ENCODE measurements around the gene DRD4.
A peak's percentile ranks its signal among the peaks of the same experiment; 100 is the strongest.

DRD4 gene

DNA sequence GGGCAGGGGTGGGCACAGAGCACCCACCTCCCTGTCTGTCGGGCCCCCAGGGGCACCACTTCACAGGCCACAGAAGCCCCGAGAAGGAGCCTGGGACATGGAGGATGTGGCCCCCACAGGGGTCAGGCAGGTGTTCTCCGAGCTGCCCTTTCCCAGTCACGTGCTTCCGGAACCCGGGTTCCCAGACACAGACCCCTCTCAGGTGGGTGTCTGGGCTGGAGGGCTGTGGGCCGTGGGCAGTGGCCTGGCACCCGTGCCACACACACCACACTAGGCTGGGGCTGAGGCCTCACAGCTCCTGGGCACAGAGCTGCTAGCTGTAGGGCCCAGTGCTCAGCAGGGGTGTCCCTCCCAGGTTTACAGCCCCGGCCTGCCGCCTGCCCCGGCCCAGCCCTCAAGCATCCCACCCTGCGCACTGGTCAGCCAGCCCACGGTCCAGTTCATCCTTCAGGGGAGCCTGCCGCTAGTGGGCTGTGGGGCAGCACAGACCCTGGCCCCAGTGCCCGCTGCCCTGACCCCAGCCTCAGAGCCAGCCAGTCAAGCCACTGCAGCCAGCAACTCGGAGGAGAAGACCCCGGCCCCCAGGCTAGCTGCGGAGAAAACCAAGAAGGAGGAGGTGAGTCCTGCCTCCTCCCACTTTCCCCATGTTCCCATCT, 26.8 kb upstream of the DRD4 start:
- DNase-seq = no peak

DNA sequence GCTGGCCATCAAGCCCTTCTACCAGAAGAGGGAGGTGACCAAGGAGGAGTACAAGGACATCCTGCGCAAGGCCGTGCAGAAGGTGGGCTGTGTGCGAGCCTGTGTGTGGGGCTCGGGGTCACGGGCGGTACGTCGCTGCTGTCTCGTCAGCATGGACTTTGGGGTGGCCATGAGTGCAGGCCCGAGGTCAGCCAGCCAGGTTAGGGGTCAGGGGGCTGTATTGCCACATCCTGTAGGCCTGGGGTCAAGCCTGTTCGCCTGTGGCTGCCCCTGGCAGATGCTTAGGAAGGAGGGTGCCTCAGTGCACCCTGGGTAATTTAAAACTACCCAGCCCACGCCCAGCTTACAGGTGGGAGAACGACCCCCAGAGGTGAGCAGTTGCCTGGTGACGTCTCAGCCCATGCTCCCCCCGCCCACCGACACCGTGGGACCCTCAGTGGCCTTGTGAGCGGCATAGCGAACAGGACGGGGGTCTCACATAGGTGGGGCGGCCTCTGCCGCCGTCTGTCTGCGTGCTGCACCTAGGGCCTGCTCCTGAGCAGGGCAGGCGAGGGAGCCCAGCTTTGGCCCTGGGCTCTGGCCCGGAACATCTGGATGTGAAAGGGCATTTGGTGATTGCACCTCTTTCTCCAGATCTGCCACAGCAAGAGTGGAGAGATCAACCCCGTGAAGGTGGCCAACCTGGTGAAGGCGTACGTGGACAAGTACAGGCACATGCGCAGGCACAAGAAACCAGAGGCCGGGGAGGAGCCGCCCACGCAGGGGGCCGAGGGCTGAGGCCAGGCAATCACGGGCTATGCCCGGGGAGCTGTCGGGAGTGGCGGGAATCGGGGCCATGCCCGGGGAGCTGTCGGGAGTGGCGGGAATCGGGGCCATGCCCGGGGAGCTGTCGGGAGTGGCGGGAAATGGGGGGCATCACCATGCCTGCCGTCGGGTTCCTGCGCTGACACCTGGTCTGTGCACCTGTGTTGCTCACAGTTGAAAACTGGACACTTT, 25.8 kb upstream of the DRD4 start:
- DNase-seq = no peak

DNA sequence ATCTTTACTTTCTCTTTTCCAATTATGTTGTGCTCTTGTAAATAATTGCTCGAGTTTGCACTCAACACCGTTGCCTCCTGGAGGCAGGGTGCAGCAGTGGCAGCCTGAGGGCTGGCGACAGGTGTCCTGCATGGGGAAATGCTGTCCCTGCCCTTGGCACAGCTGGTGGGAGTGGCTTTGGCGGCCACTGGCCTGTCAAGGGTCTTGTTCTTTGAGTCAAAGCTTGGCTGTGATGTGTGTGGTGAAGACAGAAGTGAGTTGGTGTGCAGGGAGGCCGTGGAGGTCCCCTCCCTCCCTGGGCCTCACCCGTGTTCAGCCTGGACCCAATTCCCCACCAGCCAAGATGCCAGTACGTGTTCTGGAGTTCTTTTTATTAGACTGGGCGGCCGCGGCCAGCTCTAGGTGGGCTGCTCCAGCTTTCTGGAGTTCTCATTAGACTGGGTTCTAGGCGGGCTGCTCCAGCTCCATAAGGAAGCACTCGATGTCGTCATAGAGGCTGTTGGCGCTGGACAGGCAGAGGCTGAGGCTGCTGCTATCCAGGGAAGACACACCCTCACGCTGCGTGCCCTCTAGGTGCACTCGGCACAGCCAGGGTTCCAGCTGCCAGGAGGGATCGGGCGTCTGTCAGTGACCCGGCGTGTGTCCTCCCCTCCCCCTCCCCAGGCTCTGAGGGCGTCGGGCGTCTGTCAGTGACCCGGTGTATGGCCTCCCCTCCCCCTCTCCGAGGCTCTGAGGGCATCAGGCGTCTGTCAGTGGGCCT, 24.7 kb upstream of the DRD4 start:
- peak; percentile 40 for DNase-seq

DNA sequence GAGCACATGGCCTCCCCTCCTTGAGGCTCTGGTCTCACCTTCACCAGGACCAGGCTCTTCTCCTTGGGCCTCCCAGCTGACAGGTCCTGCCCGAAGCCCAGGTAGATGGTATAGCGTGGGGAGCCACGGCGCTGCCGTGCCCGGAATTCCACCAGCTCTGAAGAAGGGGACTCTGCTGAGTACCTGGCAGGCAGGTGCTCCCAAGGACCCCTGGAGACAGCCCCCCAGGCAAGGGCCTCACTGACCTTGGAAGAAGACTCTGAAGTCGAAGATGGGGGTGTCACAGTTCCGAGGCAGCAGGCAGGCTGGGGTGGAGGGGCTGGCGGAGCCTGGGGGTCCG, 24.1 kb upstream of the DRD4 start:
- DNase-seq = no peak

DNA sequence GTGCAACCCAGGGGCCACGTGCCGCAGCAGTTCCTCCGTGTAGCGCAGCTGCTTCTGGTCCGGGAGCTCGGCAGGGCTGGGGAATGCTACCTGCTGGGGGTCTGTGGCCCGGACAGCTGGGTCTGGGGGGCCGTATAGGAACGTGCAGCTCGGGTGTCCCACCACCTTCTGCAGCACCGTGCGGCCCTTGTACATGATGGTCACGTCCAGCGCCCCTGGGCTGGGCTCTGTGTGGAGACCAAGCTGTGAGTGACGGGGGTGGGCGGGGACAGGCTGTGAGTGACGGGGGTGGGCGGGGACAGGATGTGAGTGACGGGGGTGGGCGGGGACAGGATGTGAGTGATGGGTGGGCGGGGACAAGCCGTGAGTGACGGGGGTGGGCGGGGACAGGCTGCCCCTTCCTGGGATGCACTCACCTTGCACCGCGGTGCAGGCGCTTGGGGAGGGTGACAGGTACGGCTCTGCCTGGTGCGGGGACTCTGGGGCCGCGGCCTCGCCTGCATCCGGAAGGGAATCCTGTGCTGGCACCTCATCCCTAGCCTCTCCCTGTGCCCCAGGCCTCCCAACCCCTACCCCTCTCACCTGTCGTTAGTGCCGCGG, 23.6 kb upstream of the DRD4 start:
- peak; percentile 65 for DNase-seq

DNA sequence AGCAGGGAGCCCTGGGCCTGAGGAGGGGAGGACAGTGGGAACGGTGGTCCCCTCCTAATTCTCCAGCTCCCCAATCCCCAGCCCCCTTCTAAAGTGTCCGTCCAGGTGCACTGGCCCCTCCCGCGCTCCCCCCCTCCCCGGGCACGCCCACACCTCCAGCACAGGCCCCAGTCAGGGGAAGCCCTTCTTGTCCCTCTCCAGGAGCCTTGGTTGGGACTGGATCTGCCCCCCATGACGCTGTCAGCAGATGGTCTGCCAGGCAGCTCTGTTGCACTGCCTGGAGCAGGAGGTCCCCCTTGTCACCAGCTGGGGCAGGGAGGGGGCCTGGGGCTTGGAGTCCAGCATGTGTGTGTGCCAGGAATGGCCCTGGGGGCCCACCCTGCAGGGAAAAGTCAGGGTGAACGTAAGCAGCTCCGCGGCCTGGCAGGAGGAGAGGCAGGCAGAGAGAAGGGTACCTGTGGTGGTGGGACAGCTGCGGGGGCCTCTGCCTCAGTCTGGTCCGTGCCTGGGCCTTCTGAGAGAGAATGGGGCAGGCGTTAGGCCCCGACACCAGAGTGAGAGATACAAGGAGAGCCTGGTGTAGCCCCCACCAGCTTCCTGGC, 22.9 kb upstream of the DRD4 start:
- DNase-seq = no peak

DNA sequence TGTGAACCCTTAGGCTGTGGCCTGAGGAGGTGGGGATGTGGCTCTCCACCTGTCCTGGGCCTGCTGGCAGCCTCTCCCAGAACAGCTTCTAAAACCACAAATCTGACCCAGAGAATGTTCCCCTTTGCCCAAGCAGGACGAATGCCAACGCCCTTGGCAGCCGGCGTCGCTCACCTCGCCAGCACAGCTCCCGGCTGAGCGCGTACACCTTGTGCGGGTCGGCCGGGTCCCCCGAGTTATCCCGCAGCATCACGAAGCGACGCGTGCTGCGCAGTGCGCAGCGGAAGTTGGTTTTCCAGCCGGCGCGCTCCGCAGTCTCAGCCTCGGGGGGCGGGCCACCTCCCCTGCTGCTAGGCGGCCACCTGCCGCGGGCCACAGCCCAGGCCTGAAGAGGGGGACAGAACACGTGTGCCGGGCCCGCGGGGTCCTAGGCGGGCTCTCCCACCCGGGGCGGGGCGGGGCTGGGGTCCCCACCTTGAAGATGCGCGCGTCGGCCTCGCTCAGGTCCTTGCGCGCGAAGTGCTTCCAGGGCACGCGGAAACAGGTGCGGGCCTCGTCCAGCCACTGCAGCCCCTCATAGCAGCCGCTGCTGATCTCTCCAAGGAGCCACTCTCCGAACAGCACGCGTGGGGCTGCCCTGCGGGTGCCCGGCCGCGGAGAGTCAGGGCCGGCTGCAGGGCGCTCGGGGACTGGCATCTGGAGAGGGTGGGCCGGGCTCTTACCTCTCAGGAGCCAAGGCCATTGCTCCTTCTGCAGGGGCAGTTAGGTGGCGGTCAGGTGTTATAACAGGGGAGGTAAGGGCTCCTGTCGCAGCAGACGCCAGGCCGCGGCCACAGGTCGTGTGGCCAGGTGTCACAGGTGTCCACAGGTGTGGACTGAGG, 22.2 kb upstream of the DRD4 start:
- peak; percentile 23 for DNase-seq

DNA sequence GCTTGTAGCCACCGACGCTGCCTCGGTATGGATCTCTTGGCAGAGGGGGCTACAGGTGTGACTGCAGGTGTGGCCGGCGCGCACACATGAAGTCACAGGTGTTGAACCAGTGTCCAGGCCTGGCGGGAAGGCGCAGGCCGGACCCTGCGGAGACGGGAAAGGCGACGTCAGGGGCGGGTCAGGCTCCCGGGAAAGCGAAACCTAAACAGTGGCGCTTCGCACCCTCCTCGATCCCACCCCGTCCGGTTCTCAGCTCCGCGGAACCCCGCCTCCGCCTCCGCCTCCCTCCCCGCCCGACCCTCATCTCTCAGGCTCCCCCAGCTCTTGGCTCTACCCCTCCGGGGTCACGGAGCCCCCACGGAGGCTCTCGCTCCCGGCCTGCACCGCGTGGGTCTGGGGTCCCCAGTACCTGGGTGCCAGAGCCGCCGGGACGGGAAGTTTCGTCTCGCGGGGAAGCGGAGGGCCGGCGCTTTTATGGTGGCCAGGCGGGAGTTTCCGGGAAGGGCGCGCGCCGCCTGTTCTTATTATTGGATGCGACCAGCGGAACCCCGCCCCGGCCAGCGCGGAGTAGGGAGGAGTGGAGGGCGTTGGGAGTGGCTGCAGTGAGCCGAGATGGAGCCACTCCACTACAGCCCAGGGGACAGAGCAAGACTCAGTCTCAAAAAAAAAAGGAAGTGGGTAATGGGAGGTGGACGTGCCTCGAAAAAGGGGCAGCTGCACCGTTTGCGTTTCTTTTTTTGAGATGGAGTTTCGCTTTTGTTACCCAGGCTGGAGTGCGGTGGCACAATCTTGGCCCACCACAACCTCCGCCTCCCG, 21.4 kb upstream of the DRD4 start, which contains the start of gene IRF7:
IRF7 (minus strand) TSS at position 447 of the 816 bp plus-strand sequence. CDS start 586 bp downstream, outside the sequence.
- peak; percentile 94 for DNase-seq

DNA sequence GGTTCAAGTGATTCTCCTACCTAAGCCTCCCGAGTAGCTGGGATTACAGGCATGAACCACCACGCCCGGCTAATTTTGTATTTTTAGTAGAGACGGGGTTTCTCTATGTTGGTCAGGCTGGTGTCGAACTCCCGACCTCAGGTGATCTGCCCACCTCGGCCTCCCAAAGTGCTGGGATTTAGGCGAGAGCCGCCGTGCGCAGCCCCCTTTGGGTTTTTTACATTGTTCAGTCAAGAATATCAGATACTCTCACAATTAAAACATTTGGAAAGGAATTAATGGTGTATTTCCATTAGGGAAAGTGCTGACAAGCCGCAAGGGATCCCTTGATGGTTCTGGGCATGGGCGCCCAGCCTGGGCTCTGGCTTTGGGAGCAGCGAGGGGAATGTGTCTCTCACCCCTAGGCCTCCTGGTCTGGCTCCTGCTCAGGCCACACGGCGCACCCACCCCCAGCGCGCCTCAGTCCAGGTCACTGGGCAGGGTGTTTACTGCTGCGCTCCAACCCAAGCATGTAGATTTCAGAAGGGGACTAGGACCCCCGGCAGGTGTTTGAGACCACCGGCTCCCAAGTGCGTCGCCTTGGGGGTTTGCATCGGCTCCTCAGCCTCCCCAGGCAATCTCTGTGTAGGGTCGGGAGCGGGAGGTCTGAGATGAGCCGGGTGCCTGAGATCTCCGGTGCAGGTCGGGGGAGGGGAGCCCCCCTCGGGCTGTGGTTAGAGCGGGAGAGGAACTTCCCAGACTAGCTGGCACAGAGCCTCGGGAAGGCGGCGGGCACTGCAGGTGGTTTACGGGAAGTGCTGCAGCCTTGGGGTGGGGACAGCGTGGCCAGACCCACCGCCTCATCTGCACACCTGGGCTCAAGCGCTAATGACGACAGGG, 20.5 kb upstream of the DRD4 start:
- peak; percentile 51 for DNase-seq

DNA sequence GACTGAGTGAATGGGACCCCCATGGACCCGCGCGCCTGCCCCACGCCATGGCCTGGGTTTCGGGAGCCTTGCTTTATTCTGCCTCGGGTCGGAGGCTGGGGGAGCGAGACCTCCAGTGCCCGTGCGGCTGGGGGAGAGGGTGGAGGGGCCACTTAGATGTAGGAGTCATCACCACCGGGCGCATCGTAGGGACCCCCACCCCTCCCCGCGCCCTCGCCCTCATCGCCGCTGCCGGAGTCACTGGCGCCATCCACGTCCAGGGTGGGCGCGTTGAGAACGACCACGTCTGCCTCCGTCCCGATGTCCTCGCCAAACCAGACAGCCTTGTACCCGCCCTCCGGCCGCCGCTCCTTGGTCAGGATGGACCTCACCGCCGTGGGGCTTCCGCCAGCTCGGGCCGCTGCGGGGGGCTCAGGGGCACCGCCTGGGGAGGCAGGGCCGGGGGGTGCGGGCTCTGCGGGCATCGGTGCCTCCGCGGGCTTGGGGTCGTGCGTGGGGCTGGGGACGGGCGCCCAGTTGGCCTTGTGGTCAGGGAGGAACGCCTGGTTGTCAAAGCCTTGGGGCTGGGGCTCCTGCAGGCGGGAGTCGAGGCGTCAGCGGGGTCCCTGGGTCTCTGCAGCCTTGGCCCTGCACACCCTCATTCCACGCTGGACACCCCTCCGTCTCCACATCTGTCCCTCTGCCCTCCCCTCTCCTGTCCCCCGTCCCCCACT, 19.7 kb upstream of the DRD4 start:
- DNase-seq = no peak

DNA sequence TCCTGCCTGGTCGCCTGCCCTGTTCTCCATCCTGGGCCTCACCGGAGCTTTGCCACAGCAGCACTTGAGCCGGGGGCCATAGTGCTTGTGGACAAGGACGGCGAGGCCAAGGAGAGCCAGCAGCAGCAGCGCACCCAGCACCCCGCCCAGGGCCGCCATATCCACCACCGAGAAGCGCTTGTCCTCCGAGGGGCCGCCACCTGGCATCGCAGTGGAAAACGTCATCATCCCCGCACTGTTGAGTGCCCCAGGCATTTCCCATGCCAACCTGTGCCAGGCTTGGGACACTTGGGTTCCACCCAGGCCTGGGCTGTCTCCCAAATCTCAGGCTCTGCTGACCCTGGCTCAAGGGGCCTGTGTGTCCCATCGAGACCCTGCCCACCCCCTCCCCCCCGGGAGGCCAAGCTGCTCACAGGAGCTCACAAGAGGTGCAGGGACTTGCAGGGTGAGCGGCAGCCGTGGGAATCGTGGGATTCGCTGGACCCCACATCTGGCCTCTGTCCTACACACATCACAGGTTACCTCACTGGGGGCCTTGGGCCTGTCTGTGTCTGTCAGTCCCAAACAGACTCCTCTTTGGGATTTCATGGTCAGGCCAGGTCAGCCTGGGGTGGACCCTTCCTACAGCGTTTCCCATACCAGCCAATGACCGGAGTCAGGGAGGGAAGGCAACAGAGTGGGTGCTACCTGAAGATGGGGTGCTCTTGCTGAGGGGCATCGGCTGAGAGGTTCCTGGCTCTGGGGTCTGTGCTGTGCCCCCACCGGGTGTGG, 19.0 kb upstream of the DRD4 start:
- DNase-seq = no peak

DNA sequence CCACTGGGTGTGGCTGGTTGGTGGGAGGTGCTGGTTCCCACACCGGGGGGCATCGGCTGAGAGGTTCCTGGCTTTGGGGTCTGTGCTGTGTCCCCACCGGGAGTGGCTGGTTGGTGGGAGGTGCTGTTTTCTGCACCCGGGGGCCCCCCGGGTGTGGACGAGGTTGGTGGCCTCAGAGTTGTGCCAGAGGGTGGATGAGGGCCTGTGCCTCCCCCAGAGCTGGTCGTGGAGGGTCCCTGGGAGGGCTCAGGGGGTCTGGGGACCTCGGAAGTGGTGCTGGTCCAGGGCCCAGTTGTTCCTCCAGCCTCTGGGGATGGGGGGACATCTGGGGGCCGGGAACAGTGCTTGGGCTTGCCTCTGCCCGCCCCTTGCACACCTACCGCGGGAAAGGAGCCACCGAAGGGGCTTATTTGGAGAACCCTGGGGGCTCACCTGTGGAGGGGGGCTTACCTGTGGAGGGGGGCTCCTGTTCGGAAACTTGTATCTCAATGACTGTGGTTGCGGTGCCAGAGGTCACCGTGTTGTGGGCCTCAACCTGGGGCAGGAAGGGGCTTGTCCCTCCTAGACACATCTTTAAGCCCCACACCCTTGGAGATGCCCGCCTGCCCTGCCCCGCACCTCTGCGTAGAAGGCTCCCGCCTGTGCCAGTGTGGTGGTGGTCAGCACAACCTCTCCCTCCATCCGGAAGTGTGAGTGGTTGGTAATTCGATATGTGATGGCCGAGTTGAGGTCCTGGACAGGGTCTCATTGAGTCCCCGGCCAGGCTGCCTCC, 18.0 kb upstream of the DRD4 start:
- DNase-seq = no peak

DNA sequence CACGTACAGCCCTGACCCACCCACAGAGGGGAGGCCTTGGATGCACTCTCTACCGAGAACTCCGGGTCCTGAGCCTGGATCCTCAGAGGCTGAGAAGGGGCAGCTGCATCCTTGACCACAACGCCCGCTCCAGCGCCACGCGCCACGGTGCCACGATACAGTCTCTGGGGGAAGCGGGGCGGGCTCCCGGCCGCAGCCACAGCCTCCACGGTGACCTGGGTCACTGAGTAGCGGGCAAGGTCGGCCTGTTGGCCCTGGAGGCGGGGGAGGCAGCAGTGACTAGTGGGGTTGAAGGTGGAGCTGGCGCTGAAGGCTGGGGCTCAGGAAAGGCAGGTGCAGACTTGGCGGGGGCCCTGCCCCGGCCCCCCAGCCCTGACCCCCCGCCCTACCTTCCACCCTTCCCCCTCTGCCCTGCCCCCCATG, 17.4 kb upstream of the DRD4 start:
- DNase-seq = no peak

DNA sequence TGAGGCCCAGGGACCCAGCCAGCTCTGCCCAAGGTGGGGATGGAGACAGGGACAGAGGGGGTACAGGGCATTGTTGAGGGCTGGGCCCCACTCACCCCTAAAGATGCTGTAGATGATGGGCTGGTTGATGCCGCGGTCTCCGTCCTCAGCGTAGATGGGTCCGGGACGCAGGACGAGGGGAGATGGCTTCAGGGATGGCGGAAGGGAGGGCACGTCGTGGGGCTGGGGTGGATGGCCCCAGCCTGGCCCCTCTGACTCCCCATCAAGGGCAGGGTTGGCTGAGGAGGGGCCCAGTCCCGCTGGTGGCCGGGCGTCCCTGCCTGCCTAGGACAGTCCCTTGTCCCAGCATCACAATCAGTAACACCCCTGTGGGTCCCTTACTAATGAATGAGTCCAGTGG, 16.9 kb upstream of the DRD4 start:
- DNase-seq = no peak

DNA sequence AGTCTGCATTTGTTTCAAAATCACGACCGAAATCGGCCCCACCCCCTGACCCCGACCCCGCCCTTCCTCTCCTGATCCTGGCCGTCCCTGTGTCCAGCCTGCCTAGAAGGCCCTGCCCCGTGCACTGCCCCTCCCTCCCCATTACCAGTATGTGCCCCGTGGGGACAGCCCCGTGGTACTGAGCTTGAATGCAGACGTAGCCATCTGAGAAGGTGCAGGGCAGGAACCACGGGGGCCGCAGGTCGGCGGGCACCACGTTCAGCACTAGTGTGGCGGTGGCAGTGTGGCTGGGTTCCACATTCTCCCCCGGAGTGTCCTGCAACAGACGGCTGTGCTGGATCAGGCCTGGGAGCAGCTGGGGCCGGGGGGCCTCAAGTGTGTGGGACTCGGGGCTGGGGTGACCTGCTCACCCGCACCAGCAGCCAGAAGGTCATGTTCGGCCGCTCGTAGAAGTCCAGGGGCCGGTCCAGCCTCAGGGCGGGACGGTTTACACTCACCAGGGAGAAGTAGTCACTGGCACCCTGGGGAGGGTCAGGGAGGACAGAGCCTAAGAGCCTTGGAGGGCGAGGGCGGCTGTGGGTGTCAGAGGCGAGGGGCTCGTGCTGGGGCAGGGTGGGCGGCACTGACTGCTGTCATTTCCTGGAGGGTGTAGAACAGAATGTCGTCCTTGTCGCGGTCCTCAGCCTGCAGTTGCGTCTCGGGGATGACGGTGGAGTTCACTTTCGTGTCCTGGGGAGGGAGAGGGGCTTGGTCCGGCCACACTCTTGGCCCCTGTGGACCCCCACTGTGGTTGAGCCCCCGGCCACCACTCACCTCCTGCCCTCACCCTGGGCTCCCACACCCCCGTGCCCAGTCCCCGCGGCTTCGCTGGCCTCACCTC, 15.9 kb upstream of the DRD4 start:
- no peak for DNase-seq

DNA sequence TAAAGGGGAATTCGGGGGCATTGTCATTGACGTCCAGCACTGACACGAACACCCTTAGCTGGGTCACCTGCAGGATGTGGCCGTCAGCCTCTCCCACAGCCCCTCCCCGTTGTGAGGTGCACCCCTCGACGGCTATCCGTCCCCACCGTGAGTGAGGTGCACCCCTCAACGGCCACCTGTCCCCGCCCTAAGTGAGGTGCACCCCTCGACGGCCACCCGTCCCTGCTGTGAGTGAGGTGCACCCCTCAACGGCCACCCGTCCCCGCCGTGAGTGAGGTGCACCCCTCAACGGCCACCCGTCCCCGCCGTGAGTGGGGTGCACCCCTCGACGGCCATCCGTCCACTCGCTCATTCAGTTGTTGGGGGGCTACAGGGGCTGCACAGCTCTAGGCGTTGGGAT, 15.2 kb upstream of the DRD4 start:
- DNase-seq = no peak

Measured in NCI-H69 (cell line).